NCI-H1417 (cell line): ENCODE measurements around the gene SLC5A10.
"Not testable (repeated sequence)": the region's sequence is repeated elsewhere in the genome, so short reads cannot be mapped to it uniquely, and the experiment has no call there.

Experiments used
- DNase-seq, 3 experiments: peaks; one replicate each; lab custom pipeline; 2025; lab: John Stamatoyannopoulos, UW

Gene SLC5A10

GRCh38 chr17:18951941-18952842, at the start of gene SLC5A10:
Gene SLC5A10 (plus strand): TSS chr17:18952165. CDS start chr17:18952206, 41 bp downstream.
- no peak for DNase-seq

GRCh38 chr17:18904482-18904881, 47.5 kb upstream of the SLC5A10 start:
- DNase-seq: no peak

GRCh38 chr17:18905226-18905625, 46.7 kb upstream of the SLC5A10 start:
- DNase-seq: no peak

- no peak for DNase-seq
These were observed 41.6 kb upstream of the SLC5A10 start for GRCh38 chr17:18910326-18910725.

GRCh38 chr17:18910881-18911280, 41.1 kb upstream of the SLC5A10 start:
- no peak for DNase-seq

- DNase-seq: no peak
These were observed 35.0 kb upstream of the SLC5A10 start for GRCh38 chr17:18916816-18917500.

GRCh38 chr17:18917506-18918032, 34.4 kb upstream of the SLC5A10 start:
- no peak for DNase-seq

- no peak for DNase-seq
These were observed 32.0 kb upstream of the SLC5A10 start for GRCh38 chr17:18919963-18920362.

- no peak for DNase-seq
These were observed 31.0 kb upstream of the SLC5A10 start for GRCh38 chr17:18920911-18921441.

- DNase-seq: no peak
These were observed 30.5 kb upstream of the SLC5A10 start for GRCh38 chr17:18921485-18921884.

GRCh38 chr17:18921912-18922451, 30.0 kb upstream of the SLC5A10 start:
- DNase-seq: no peak

- DNase-seq: not testable (repeated sequence)
These were observed 29.4 kb upstream of the SLC5A10 start for GRCh38 chr17:18922596-18922995.

GRCh38 chr17:18925187-18925586, 26.8 kb upstream of the SLC5A10 start:
- DNase-seq: no peak

- DNase-seq: no peak
These were observed 23.3 kb upstream of the SLC5A10 start for GRCh38 chr17:18928628-18929125.

GRCh38 chr17:18932360-18933055, 19.5 kb upstream of the SLC5A10 start:
- DNase-seq: no peak

- DNase-seq: no peak
These were observed 18.6 kb upstream of the SLC5A10 start for GRCh38 chr17:18933102-18934058.

- DNase-seq: peak in 1 of 3 experiments; percentile 3
These were observed 13.8 kb upstream of the SLC5A10 start for GRCh38 chr17:18937981-18938691.

- DNase-seq: no peak
These were observed 13.3 kb upstream of the SLC5A10 start for GRCh38 chr17:18938692-18939023.

GRCh38 chr17:18944646-18945045, 7.3 kb upstream of the SLC5A10 start:
- DNase-seq: no peak

- no peak for DNase-seq
These were observed 5.4 kb upstream of the SLC5A10 start for GRCh38 chr17:18946536-18946935.
